ENCODE measurements around the gene PROS1. TPM values are rescaled to one million over a fixed set of nuclear protein-coding genes. Genes with fewer than 3 reads are reported as not detected.
A peak's percentile ranks its signal among the peaks of the same experiment; 100 is the strongest.

PROS1 gene
- total and polyA plus RNA-seq, 9 of the 15 experiments (the other 6 are each of a cell fraction or from before 2014, with no cell fraction given) = 5.5 to 50.5 (median 22.7) TPM

DNA sequence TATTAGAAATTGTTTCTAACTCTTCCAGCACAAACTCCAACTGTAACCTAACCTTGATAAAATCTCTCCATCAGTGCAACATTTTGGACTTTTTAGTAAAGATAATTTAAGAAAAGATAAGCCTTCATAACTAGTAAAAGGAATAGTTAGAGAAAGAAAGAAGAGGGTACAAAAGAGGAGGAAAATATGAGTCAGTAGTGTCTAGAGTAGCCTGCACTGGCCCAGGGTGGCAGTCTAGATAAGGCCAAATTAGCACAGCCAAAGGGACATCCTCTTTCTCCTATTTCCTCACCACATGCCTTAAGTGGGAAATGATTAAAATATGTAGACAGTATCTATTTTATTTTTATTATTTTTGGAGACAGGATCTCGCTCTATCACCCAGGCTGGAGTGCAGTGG is 3.7 kb downstream of the PROS1 start (continued):
- TF ChIP-seq, protein P1, sequence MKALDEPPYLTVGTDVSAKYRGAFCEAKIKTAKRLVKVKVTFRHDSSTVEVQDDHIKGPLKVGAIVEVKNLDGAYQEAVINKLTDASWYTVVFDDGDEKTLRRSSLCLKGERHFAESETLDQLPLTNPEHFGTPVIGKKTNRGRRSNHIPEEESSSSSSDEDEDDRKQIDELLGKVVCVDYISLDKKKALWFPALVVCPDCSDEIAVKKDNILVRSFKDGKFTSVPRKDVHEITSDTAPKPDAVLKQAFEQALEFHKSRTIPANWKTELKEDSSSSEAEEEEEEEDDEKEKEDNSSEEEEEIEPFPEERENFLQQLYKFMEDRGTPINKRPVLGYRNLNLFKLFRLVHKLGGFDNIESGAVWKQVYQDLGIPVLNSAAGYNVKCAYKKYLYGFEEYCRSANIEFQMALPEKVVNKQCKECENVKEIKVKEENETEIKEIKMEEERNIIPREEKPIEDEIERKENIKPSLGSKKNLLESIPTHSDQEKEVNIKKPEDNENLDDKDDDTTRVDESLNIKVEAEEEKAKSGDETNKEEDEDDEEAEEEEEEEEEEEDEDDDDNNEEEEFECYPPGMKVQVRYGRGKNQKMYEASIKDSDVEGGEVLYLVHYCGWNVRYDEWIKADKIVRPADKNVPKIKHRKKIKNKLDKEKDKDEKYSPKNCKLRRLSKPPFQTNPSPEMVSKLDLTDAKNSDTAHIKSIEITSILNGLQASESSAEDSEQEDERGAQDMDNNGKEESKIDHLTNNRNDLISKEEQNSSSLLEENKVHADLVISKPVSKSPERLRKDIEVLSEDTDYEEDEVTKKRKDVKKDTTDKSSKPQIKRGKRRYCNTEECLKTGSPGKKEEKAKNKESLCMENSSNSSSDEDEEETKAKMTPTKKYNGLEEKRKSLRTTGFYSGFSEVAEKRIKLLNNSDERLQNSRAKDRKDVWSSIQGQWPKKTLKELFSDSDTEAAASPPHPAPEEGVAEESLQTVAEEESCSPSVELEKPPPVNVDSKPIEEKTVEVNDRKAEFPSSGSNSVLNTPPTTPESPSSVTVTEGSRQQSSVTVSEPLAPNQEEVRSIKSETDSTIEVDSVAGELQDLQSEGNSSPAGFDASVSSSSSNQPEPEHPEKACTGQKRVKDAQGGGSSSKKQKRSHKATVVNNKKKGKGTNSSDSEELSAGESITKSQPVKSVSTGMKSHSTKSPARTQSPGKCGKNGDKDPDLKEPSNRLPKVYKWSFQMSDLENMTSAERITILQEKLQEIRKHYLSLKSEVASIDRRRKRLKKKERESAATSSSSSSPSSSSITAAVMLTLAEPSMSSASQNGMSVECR (CRISPR knock-in tag; IDR thresholded peaks at IDR 0.05) = no peak
- TF ChIP-seq DACH1 (IDR thresholded peaks at IDR 0.05; ENCODE audit: partially characterized antibody) = no peak
- no peak for TF ChIP-seq COPS2 (conservative IDR thresholded peaks at IDR 0.05)
- no peak for TF ChIP-seq SRSF9 (IDR thresholded peaks at IDR 0.05; ENCODE audit: borderline replicate concordance, low read depth, low read length)
- TF ChIP-seq HDAC8 (tag; IDR thresholded peaks at IDR 0.05) = no peak
- no peak for TF ChIP-seq RFX1 (IDR thresholded peaks at IDR 0.05)
- TF ChIP-seq GABPB1 (CRISPR knock-in tag; IDR thresholded peaks at IDR 0.05) = no peak
- peak; percentile 74 for TF ChIP-seq SMARCA4 (IDR thresholded peaks at IDR 0.05)
- TF ChIP-seq, protein P2, sequence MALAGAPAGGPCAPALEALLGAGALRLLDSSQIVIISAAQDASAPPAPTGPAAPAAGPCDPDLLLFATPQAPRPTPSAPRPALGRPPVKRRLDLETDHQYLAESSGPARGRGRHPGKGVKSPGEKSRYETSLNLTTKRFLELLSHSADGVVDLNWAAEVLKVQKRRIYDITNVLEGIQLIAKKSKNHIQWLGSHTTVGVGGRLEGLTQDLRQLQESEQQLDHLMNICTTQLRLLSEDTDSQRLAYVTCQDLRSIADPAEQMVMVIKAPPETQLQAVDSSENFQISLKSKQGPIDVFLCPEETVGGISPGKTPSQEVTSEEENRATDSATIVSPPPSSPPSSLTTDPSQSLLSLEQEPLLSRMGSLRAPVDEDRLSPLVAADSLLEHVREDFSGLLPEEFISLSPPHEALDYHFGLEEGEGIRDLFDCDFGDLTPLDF (CRISPR knock-in tag; IDR thresholded peaks at IDR 0.05) = no peak
- no peak for TF ChIP-seq EZH2 (IDR thresholded peaks at IDR 0.05; ENCODE audit: borderline replicate concordance, low read depth, low read length)
- peak; percentile 46 for TF ChIP-seq TCF3 (CRISPR knock-in tag; IDR thresholded peaks at IDR 0.05)
- peak; percentile 62 for TF ChIP-seq SMARCC2 (IDR thresholded peaks at IDR 0.05; ENCODE audit: low read depth)
- peak; percentile 26; the same call in 1 of the 2 replicates for TF ChIP-seq ATF3 (IDR thresholded peaks at IDR 0.05)
- no peak for TF ChIP-seq ATF3 (CRISPR knock-in tag; conservative IDR thresholded peaks at IDR 0.05)
- TF ChIP-seq ARID1B (IDR thresholded peaks at IDR 0.05) = peak; percentile 77
- no peak for TF ChIP-seq TEAD2 (tag; IDR thresholded peaks at IDR 0.05)
- TF ChIP-seq HCFC1 (IDR thresholded peaks at IDR 0.05; ENCODE audit: low read depth, low read length) = no peak
- TF ChIP-seq MCM3 (IDR thresholded peaks at IDR 0.05) = no peak
- TF ChIP-seq FOXJ3 (CRISPR knock-in tag; IDR thresholded peaks at IDR 0.05) = no peak
- TF ChIP-seq RBM17 (IDR thresholded peaks at IDR 0.05; ENCODE audit: borderline replicate concordance, low read depth, low read length) = no peak
- TF ChIP-seq TEAD4 (IDR thresholded peaks at IDR 0.05; ENCODE audit: low read length) = peak; percentile 16; the same call in 1 of the 2 replicates
- TF ChIP-seq TEAD4 (CRISPR knock-in tag; IDR thresholded peaks at IDR 0.05; ENCODE audit: borderline replicate concordance) = no peak
- no peak for TF ChIP-seq ZNF444 (CRISPR knock-in tag; IDR thresholded peaks at IDR 0.05)
- TF ChIP-seq FOSL1 (tag; conservative IDR thresholded peaks at IDR 0.05) = peak; percentile 91
- peak in 1 of 2 experiments; percentile 56; a peak in 1 of 4 replicates for TF ChIP-seq SRF (CRISPR knock-in tag; IDR thresholded peaks at IDR 0.05)
- TF ChIP-seq XRCC5 (IDR thresholded peaks at IDR 0.05; ENCODE audit: low read depth, low read length) = no peak
- TF ChIP-seq MEIS2 (IDR thresholded peaks at IDR 0.05; ENCODE audit: partially characterized antibody) = no peak

All from K562 (cell line).